Aorta (tissue), 5 donors: Measurements from ENCODE around the gene ZDHHC5. TPM values are rescaled to one million over a fixed set of nuclear protein-coding genes. Genes with fewer than 3 reads are reported as not detected.
A peak's percentile ranks its signal among the peaks of the same experiment; 100 is the strongest.
"Not testable (repeated sequence)": the region's sequence is repeated elsewhere in the genome, so short reads cannot be mapped to it uniquely, and the experiment has no call there.

ENCODE experiments used
- ATAC-seq: fragments of 200-7000 bp; cut with Tn5 transposase; one replicate; pipeline ENCODE4 v1.9.1; 2022; ENCODE audit warnings: moderate library complexity; ENCODE audit not compliant: low FRiP score
- DNase-seq, 2 donors: peaks; one replicate each; pipeline ENCODE4 v3.0.0-alpha.2; 2020
- H3K27ac ChIP-seq, 2 donors: one replicate each; pipeline ENCODE4 v1.5.1; 2013; ENCODE audit warnings: low read length in 2 of 2, mild to moderate bottlenecking in 2 of 2, moderate library complexity in 2 of 2, control low read depth in 1 of 2, inconsistent platforms in 1 of 2, low read depth in 1 of 2
- H3K27me3 ChIP-seq, 2 donors: one replicate each; pipeline ENCODE4 v1.6.1; 2013; ENCODE audit warnings: control low read depth in 1 of 2, low read length in 1 of 2, mild to moderate bottlenecking in 1 of 2, moderate library complexity in 1 of 2; ENCODE audit not compliant: insufficient read depth in 2 of 2, control insufficient read depth in 1 of 2
- H3K36me3 ChIP-seq, 2 donors: one replicate each; pipeline ENCODE4 v1.6.1; 2013; ENCODE audit warnings: control low read depth in 1 of 2, low read length in 1 of 2, mild to moderate bottlenecking in 1 of 2; ENCODE audit not compliant: insufficient read depth in 2 of 2, control insufficient read depth in 1 of 2
- H3K4me1 ChIP-seq, 2 donors: one replicate each; pipeline ENCODE4 v1.6.1; 2013; ENCODE audit warnings: low read length in 2 of 2, control low read depth in 1 of 2, mild to moderate bottlenecking in 1 of 2, moderate library complexity in 1 of 2; ENCODE audit not compliant: insufficient read depth in 2 of 2, control insufficient read depth in 1 of 2
- H3K4me3 ChIP-seq, 2 donors: one replicate each; pipeline ENCODE4 v1.5.1; 2013; ENCODE audit warnings: low read length in 2 of 2, control low read depth in 1 of 2, mild to moderate bottlenecking in 1 of 2
- H3K9me3 ChIP-seq: one replicate; pipeline ENCODE4 v1.6.1; 2013; ENCODE audit warnings: mild to moderate bottlenecking, low read length; ENCODE audit not compliant: control insufficient read depth
- WGBS, 2 donors: extraction: QIAGEN DNeasy Blood & Tissue Kit; methylation state at CpG; one replicate each; pipeline ENCODE4 v1.1.7; 2013; 5-methylcytosine and 5-hydroxymethylcytosine counted together
- intact Hi-C, 2 donors: fragments of 100-400 bp; cut with DNase I; formaldehyde crosslinking; loops; one replicate each; pipeline versions ENCODE4 v1.14.2 to v1.15.0; 2022
- polyA plus RNA-seq, 2 donors: library from polyadenylated mRNA; stranded (reverse); fragments of 200-250 nt; gene quantifications; one replicate each; pipeline ENCODE4 v1.2.3, GENCODE V29; 2013
- total RNA-seq, 2 donors: library from RNA; stranded (reverse); fragmentation: NEBNext Ultra II Directional; extraction: Animal tissue kit (Norgen Biotek cat#: 25700); gene quantifications; one replicate each; pipeline ENCODE4 v1.2.1, GENCODE V29; 2021
- donor health status: healthy with polysubstance abuse.
- donor health status: Bipolar disorder and iron deficiency.
- donor health status: DM: no; HTN: no; CAD: no.
- donor health status: DM: no; HTN: no; CAD: no.
- donor health status: DM: yes; HTN: yes; CAD: no.

ZDHHC5 gene
- total and polyA plus RNA-seq, 4 donors = 11.3 to 51.0 (median 32.7) TPM

GRCh38 chr11:57712256-57713150, 44.6 kb downstream of the ZDHHC5 start, which contains the start of gene TMX2:
TSS of gene TMX2 (plus strand) at chr11:57712593. CDS start at chr11:57712619, 26 bp downstream.
- peak; percentile 97 for ATAC-seq
- intact Hi-C loops = loop anchor here (2.0 to 10.0 kb wide), 3 partner anchors 28 to 92 kb away; partner anchors contain the start of genes SELENOH (in 1 of the 2) and ZDHHC5 (in 1 of the 2)
- H3K27me3 ChIP-seq = no peaks in the 10 kb centered on the region
- peak within 1 kb of the TSS; percentile 14 to 76 for H3K27ac ChIP-seq
- H3K4me1 ChIP-seq = peaks cover 1 to 7% of the 10 kb centered on the region in 2 donors
- H3K36me3 ChIP-seq = no peaks in the 10 kb centered on the region
- H3K4me3 ChIP-seq = peak within 1 kb of the TSS; percentile 70 to 78
- DNase-seq = peak; percentile 95
- 0% methylated on average over 52 to 53 of the region's 53 CpGs for WGBS, 2 donors
- H3K9me3 ChIP-seq = no peaks in the 10 kb centered on the region

- DNase-seq (no peak), ATAC-seq (no peak)
- H3K36me3 ChIP-seq = no peaks in the 10 kb centered on the region
- 93% methylated on average over 2 of the region's 2 CpGs for WGBS, 2 donors
- H3K27me3 ChIP-seq = no peaks in the 10 kb centered on the region
- H3K27ac ChIP-seq = no peak overlapping the region
- intact Hi-C loops = loop anchor here (2.0 to 10.0 kb wide), 3 partner anchors 27 to 91 kb away; partner anchors contain the start of genes SELENOH (in 1 of the 2) and ZDHHC5 (in 1 of the 2)
- no peaks in the 10 kb centered on the region for H3K9me3 ChIP-seq
- H3K4me3 ChIP-seq = peak overlapping the region in 1 of 2 donors; percentile 2
- H3K4me1 ChIP-seq = peaks cover 1 to 7% of the 10 kb centered on the region in 2 donors
Measured at GRCh38 chr11:57713835-57714234, 45.9 kb downstream of the ZDHHC5 start.

GRCh38 chr11:57716726-57717125, 48.8 kb downstream of the ZDHHC5 start:
- not testable (repeated sequence) for H3K4me1 ChIP-seq, H3K4me3 ChIP-seq, H3K27me3 ChIP-seq, DNase-seq, H3K9me3 ChIP-seq, H3K27ac ChIP-seq, ATAC-seq, H3K36me3 ChIP-seq
- intact Hi-C loops = loop anchor here in 1 of 2 donors (10.0 kb wide), 1 partner anchor 88 kb away; no protein-coding TSS in a partner anchor
- WGBS, 2 donors = 93 to 96% methylated on average over 9 to 33 of the region's 34 CpGs

GRCh38 chr11:57727185-57727584, 59.3 kb downstream of the ZDHHC5 start:
- no peaks in the 10 kb centered on the region for H3K4me1 ChIP-seq
- H3K4me3 ChIP-seq = no peak overlapping the region
- H3K36me3 ChIP-seq = no peaks in the 10 kb centered on the region
- intact Hi-C loops = no loop called here
- no peak overlapping the region for H3K27ac ChIP-seq
- ATAC-seq (no peak), DNase-seq (no peak)
- WGBS, 2 donors = 53 to 58% methylated on average over 2 of the region's 2 CpGs
- H3K27me3 ChIP-seq = no peaks in the 10 kb centered on the region
- no peaks in the 10 kb centered on the region for H3K9me3 ChIP-seq

- intact Hi-C loops = no loop called here
- H3K27me3 ChIP-seq = no peaks in the 10 kb centered on the region
- H3K36me3 ChIP-seq = peaks cover 0 to 1% of the 10 kb centered on the region in 2 donors
- no peaks in the 10 kb centered on the region for H3K4me1 ChIP-seq
- DNase-seq = no peak
- 74 to 76% methylated on average over 7 of the region's 7 CpGs for WGBS, 2 donors
- no peaks in the 10 kb centered on the region for H3K9me3 ChIP-seq
- no peak overlapping the region for H3K27ac ChIP-seq
- no peak overlapping the region for H3K4me3 ChIP-seq
- ATAC-seq = no peak
Measured at GRCh38 chr11:57728829-57729228, 60.9 kb downstream of the ZDHHC5 start.

GRCh38 chr11:57729479-57729878, 61.6 kb downstream of the ZDHHC5 start:
- Histone ChIP-seq H3K4me3 (no peak overlapping the region), H3K4me1 (no peaks in the 10 kb centered on the region), H3K9me3 (no peaks in the 10 kb centered on the region), H3K36me3 (peaks cover 0 to 1% of the 10 kb centered on the region in 2 donors), H3K27me3 (no peaks in the 10 kb centered on the region), H3K27ac (no peak overlapping the region)
- intact Hi-C loops = no loop called here
- DNase-seq = no peak
- 91 to 92% methylated on average over 7 of the region's 7 CpGs for WGBS, 2 donors
- ATAC-seq = no peak

GRCh38 chr11:57732661-57733060, 64.7 kb downstream of the ZDHHC5 start:
- no peak for ATAC-seq
- Histone ChIP-seq H3K36me3 (peaks cover 0 to 1% of the 10 kb centered on the region in 2 donors), H3K4me1 (no peaks in the 10 kb centered on the region), H3K4me3 (no peak overlapping the region), H3K9me3 (no peaks in the 10 kb centered on the region), H3K27me3 (no peaks in the 10 kb centered on the region), H3K27ac (no peak overlapping the region)
- WGBS, 2 donors = 88 to 100% methylated on average over 1 of the region's 1 CpG
- intact Hi-C loops = no loop called here
- DNase-seq = no peak

GRCh38 chr11:57735619-57736298, 67.8 kb downstream of the ZDHHC5 start:
- Histone ChIP-seq H3K4me3 (no peak overlapping the region), H3K27ac (no peak overlapping the region), H3K27me3 (no peaks in the 10 kb centered on the region), H3K36me3 (peaks cover 1 to 3% of the 10 kb centered on the region in 2 donors), H3K9me3 (no peaks in the 10 kb centered on the region), H3K4me1 (no peaks in the 10 kb centered on the region)
- intact Hi-C loops = no loop called here
- no peak for ATAC-seq
- WGBS, 2 donors = 67 to 80% methylated on average over 3 of the region's 3 CpGs
- no peak for DNase-seq
